Stimulated activated CD8-positive, alpha-beta memory T cell treated with anti-CD3 and anti-CD28 coated beads, Interleukin-2, amount 100 ng/mL, for 1 hour (primary cell): ENCODE measurements around the gene APOA1.
"Not testable (repeated sequence)": the region's sequence is repeated elsewhere in the genome, so short reads cannot be mapped to it uniquely, and the experiment has no call there.

Source experiments
- DNase-seq, 2 donors: peaks; one replicate each; pipeline ENCODE4 v3.0.0-alpha.2; 2020; ENCODE audit warnings: low read depth in 2 of 2

The APOA1 gene

DNA sequence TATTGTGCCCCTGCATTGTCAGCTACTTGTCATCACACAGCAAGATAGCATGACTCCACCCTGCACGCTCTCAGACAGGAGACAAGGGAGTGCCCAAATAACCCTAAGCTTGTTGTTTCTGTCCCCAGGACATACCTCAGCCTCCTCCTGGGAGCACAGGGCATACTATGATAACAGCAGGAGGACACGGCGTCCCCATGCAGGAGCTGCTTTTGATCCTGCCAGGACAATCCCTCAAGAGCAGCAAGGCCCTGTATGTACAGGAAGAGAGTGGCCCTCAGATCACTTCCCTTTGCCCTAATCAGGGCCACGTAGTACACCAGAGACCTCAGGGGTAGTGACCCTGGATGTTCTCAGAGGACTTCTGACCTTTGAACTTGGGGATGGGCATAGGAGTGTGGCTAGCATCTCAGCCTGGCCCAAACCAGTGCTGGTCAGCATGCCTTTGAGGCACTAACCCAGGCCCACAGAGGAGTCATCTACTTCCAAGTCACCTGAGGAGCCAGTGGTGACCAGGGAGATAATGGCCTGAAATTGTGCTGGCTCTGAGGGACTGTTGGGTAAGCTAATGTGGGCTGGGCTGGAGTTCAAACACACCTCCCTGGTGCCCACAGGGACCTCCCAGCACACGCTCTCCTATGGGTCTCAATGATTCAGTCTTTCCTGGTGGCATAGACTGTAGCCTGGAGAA lies 23.5 kb downstream of the APOA1 start:
- DNase-seq: no peak

- no peak for DNase-seq
These were observed 24.3 kb downstream of the APOA1 start for GRCh38 chr11:116813170-116813569.

DNA sequence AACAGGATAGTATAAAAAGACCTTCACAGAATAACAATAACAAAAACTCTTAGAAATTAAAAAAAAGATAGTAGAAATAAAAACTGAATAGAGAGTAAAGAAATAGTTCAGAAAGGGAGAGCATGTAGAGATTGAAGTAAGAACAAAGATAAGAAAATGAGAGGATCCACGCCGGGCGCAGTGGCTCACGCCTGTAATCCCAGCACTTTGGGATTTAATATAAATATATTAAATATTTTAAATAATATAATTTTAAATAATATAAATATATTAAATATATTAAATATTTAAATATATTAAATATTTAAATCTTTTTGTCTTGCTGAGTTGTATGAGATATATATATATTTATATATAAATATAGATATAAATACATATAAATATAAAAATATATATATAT lies 25.3 kb downstream of the APOA1 start:
- DNase-seq: no peak

- no peak for DNase-seq
These were observed 26.2 kb downstream of the APOA1 start for GRCh38 chr11:116811194-116811593.

DNA sequence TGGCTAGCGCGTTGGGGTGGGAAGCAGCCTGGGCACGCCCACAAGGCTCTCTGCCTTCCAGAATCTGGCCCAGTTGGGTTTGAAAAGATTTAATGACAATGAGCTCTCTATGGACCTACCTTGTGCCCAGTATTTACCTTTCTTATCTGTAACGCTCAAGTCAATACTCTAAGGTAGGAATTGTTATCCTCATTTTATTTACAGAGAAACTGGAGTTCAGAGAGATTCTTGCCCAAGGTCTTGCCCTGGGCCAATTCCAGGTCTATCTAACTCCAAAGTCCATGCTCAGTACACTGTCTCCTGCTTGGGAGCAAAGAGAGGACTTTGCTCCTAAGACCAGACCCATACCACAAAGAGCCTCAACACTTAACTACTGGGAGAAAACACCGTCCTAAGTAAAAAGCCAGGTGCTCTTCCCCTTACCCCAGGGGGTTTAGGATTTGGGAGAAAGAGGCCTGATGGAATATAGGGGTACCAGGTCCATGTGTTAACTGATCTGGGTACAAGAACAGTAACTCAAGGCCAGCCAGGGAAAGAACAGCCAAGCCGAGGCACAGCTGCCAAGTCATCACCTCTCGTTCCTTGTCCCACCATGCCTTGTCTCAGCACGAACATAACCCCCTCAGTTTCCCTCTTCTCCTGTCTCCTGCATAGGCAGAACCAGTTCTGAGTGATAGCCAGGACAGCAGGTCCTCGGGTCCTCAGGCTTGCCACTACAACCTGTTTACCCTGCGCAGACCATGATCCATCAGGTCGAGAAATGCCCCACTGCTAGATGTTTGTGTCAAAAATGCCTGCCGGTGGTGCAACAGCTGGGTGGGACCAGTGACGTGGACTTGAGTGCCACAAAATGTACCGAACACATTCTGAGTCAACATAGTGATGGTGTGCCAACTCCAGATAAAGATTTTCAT lies 28.9 kb downstream of the APOA1 start:
- no peak for DNase-seq

DNA sequence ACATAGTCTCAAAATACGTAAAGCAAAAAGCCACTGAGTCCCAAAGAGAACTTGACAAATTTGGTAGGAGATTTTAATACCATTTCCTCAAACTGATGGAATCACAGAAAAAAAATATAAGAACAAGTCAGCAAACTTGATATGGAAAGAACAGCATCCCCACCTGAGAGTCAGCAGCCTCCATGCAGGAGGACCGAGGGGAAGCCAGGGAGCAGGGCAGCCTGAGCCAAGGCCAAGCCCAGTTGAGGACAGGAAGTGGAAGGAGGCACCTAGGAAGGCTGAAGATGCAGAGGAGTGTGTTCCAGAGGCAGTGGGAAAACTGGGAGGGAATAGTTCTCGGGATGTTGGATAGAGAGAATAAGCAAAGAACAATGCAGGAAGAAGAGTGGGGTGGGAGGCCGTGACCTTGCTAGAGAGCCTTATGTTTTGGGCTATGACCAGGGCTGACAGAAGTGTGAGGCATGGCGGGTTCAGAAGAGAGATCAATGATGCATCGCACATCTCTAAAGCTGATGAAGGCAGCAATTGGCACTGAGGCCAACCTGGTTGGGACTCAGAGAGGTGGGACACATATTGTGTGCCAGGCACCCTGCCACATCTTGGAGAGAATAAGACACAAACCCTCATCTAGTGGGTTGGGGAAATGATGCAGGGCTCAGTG lies 29.7 kb downstream of the APOA1 start:
- DNase-seq: no peak

GRCh38 chr11:116804001-116804400 lies 33.4 kb downstream of the APOA1 start:
- no peak for DNase-seq

GRCh38 chr11:116801662-116802061 lies 35.8 kb downstream of the APOA1 start:
- not testable (repeated sequence) for DNase-seq

DNA sequence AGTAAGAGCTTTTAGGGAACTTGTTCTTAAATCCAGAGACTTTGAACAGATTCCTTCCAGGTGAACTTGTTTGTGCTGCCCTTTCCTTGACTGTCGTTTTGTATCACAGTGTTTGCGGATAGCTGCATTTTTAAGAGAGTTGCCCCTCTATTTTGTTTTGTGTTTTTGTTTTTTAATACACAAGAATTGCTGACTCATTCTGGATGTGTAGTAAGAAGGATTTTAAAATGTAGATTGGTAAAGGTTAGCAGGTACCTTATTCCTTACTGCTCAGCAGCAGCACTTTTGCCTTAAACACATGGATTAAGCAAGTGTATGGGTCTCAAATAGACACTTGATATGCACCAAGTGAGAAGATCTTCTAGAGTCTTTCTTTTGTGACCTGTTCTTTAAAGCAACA lies 36.8 kb downstream of the APOA1 start:
- no peak for DNase-seq

DNA sequence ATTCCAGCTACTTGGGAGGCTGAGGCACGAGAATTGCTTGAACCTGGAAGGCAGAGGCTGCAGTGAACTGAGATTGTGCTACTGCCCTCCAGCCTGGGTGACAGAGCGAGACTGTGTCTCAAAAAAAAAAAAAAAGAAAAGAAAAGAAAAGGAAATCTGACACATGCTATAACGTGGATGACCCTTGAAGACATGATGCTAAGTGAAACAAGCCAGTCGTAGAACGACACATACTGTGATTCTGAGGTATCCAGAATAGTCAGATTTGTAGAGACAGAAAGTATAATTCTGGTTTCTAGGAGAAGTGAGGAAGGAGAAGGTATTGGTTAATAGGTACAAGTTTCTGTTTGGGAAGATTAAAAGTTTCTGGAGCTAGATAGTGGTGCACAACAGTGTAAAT lies 39.1 kb downstream of the APOA1 start:
- no peak for DNase-seq

DNA sequence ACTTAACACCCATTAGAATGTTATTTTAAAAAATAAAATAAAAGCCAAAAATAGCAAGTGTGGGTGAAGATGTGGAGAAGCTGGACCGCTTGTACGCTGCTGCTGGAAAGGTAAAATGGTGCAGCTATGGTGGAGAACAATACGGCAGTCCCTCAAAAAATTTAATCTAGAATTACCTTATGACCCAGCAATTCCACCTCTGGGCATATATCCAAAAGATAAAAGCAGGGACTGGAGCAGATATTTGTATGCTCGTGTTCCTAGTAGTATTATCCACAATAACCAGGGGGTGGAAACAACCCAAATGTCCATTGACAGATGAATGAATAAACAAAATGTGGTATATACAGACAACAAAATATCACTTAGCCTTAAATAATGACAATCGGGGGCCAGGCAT lies 39.6 kb downstream of the APOA1 start:
- DNase-seq: no peak

GRCh38 chr11:116796548-116796947 lies 40.9 kb downstream of the APOA1 start:
- no peak for DNase-seq

- no peak for DNase-seq
These were observed 42.6 kb downstream of the APOA1 start for GRCh38 chr11:116794851-116795250.

DNA sequence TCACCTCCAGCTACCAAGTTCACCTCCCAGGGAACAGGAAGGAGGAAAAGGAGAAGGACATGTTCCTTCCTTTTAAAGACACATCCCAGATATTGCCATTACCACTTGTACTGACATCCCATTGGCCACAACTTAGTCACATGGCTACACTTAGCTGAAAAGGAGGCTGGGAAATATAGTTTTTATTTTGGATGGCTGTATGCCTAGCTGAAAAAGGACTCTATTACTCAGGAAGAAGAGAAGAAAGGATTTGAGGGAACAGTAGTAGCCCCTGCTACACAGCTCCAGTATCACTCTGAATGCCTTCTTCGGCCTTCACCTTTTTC lies 43.7 kb downstream of the APOA1 start:
- no peak for DNase-seq

- DNase-seq: no peak
These were observed 44.3 kb downstream of the APOA1 start for GRCh38 chr11:116792869-116793771.

GRCh38 chr11:116792144-116792868 lies 45.1 kb downstream of the APOA1 start:
- DNase-seq: no peak

- no peak for DNase-seq
These were observed 45.6 kb downstream of the APOA1 start, which contains the start of gene APOA5 for GRCh38 chr11:116791813-116792143. Gene APOA5, minus strand, starts transcription at chr11:116791879. Its CDS starts 19 bp downstream, at chr11:116791860.

- peak; percentile 51 to 56 for DNase-seq
These were observed 46.2 kb downstream of the APOA1 start for GRCh38 chr11:116791002-116791812.

DNA sequence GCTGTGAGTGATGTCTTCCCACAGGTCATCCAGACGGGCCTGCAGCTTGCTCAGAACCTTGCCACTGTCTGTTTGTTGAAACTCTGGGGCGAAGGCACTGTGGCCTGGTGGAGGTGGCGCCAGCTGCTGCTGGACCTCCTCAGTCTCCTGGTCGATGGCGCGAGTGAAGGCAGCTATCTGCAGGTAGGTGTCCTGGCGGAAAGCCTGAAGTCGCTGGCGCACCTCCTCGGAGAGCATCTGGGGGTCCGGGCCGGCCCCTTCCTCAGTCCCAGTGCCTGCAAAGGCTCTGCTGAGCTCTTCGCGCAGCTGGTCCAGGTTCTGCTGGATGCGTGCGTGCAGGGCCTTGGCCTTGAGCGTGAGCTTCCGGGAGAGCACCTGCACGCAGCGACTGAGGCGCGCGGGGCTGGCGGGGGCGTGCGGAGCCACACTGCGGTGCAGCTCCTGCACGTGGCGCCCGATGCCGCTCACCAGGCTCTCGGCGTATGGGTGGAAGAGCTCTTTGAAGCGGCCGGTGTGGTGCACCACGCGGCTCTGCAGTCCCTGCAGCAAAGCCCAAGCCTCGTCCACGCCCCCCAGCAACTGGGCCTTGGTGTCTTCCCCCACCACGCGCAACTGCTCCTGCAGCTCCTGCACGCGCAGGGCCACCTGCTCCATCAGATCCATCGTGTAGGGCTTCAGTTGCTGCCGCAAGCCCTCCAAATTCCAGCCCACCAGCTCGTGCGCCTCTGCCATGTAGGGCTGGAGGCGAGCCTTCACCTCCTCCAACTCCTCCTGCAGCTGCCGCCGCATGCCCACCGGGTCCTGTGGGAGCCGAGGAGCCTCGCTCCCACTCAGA lies 47.0 kb downstream of the APOA1 start:
- no peak for DNase-seq
